ENCODE data around the gene PJVK. TPM values are rescaled to one million over a fixed set of nuclear protein-coding genes. Genes with fewer than 3 reads are reported as not detected.

The PJVK gene
- total and polyA plus RNA-seq, 2 experiments from 2014 or later = 1.6 to 2.1 TPM

- ATAC-seq (no peak), DNase-seq (ENCODE audit: low spot score) (no peak)
- Mint-ChIP-seq H3K27me3 (ENCODE audit: insufficient read depth, low read depth, poor library complexity) (peaks cover 2% of the 10 kb centered on the region), H3K9me3 (no peaks in the 10 kb centered on the region; the same call in 2 of the 3 replicates), H3K4me1 (peaks cover 14% of the 10 kb centered on the region; the same call in 2 of the 3 replicates), H3K36me3 (ENCODE audit: low read depth) (no peaks in the 10 kb centered on the region; the same call in 2 of the 3 replicates), H3K27ac (no peak overlapping the region), H3K4me3 (no peak overlapping the region)
- H3K9me2 ChIP-seq (ENCODE audit: insufficient read depth) = no peaks in the 10 kb centered on the region
- H2AFZ ChIP-seq = no peak overlapping the region
- H4K20me1 ChIP-seq (replicated peaks; ENCODE audit: insufficient read depth) = no peaks in the 10 kb centered on the region
- no peak overlapping the region for H3K4me3 ChIP-seq
- no peaks in the 10 kb centered on the region for H3K36me3 ChIP-seq (ENCODE audit: insufficient read depth)
- peaks cover 2% of the 10 kb centered on the region; the same call in 1 of the 2 replicates for H3F3A ChIP-seq (replicated peaks; ENCODE audit: low read depth)
- TF ChIP-seq ZNF331 (CRISPR knock-in tag; IDR thresholded peaks at IDR 0.05; ENCODE audit: low read depth) (no peak), ETS1 (IDR thresholded peaks at IDR 0.05) (no peak), POLR2AphosphoS5 (IDR thresholded peaks at IDR 0.05; ENCODE audit: low read depth) (no peak), CREB1 (CRISPR knock-in tag; IDR thresholded peaks at IDR 0.05; ENCODE audit: low read depth) (no peak), ZNF462 (CRISPR knock-in tag; IDR thresholded peaks at IDR 0.05) (no peak)
- 0 out of 2 replicates have a peak, but pooled peaks cover 8% of the 10 kb centered on the region for H3K27me3 ChIP-seq (ENCODE audit: insufficient read depth)
- no peak overlapping the region for H3K4me2 ChIP-seq
- peaks cover 14% of the 10 kb centered on the region; the same call in 1 of the 2 replicates for H3K4me1 ChIP-seq (ENCODE audit: insufficient read depth)
- no peak overlapping the region for H3K27ac ChIP-seq (ENCODE audit: low read depth)
- H3K79me2 ChIP-seq (replicated peaks; ENCODE audit: insufficient read depth) = peaks cover 3% of the 10 kb centered on the region; the same call in 1 of the 2 replicates
Observed at GRCh38 chr2:178476477-178476876, 25.3 kb downstream of the PJVK start.

Data from GM23338 (cell line).